ENCODE measurements around the gene LSS. TPM values are rescaled to one million over a fixed set of nuclear protein-coding genes. Genes with fewer than 3 reads are reported as not detected.
A peak's percentile ranks its signal among the peaks of the same experiment; 100 is the strongest.

LSS gene
- total RNA-seq, 2 donors from 2014 or later = 56.7 to 85.2 TPM

GRCh38 chr21:46254208-46254975 is 25.8 kb upstream of the LSS start:
- Histone ChIP-seq H3K36me3 (ENCODE audit: control insufficient read depth, insufficient read depth, low read length) (peaks cover 90% of the 10 kb centered on the region), H3K9me3 (ENCODE audit: control insufficient read depth, low read length) (no peaks in the 10 kb centered on the region), H3K4me1 (ENCODE audit: control insufficient read depth, insufficient read depth, low read length) (no peaks in the 10 kb centered on the region), H3K27ac (ENCODE audit: low read depth, low read length) (no peak overlapping the region), H3K4me3 (ENCODE audit: low read length) (no peak overlapping the region), H3K27me3 (ENCODE audit: control insufficient read depth, insufficient read depth, low read length, poor library complexity, severe bottlenecking) (no peaks in the 10 kb centered on the region), H3K9ac (ENCODE audit: extremely low read depth, low read length, poor library complexity, severe bottlenecking) (no peak overlapping the region)
- Mint-ChIP-seq H3K27ac (no peak overlapping the region), H3K27me3 (ENCODE audit: insufficient read depth) (no peaks in the 10 kb centered on the region), H3K4me1 (no peaks in the 10 kb centered on the region), H3K9me3 (no peaks in the 10 kb centered on the region), H3K4me3 (no peak overlapping the region), H3K36me3 (ENCODE audit: low read depth) (peaks cover 87% of the 10 kb centered on the region)
- TF ChIP-seq CTCF (conservative IDR thresholded peaks at IDR 0.05) = no peak
- DNase-seq = no peak
- 93 to 95% methylated on average over 10 to 12 of the region's 12 CpGs for WGBS, 2 experiments (ENCODE audit: insufficient coverage in 1 of 2, insufficient read length in 1 of 2)

- Mint-ChIP-seq H3K36me3 (ENCODE audit: low read depth) (peaks cover 88% of the 10 kb centered on the region), H3K9me3 (no peaks in the 10 kb centered on the region), H3K27ac (peak overlapping the region; percentile 65), H3K27me3 (ENCODE audit: insufficient read depth) (no peaks in the 10 kb centered on the region), H3K4me1 (no peaks in the 10 kb centered on the region), H3K4me3 (no peak overlapping the region)
- Histone ChIP-seq H3K9ac (ENCODE audit: extremely low read depth, low read length, poor library complexity, severe bottlenecking) (no peak overlapping the region), H3K4me1 (ENCODE audit: control insufficient read depth, insufficient read depth, low read length) (no peaks in the 10 kb centered on the region), H3K36me3 (ENCODE audit: control insufficient read depth, insufficient read depth, low read length) (peaks cover 92% of the 10 kb centered on the region), H3K9me3 (ENCODE audit: control insufficient read depth, low read length) (no peaks in the 10 kb centered on the region), H3K27ac (ENCODE audit: low read depth, low read length) (no peak overlapping the region), H3K4me3 (ENCODE audit: low read length) (no peak overlapping the region), H3K27me3 (ENCODE audit: control insufficient read depth, insufficient read depth, low read length, poor library complexity, severe bottlenecking) (no peaks in the 10 kb centered on the region)
- no peak for DNase-seq
- TF ChIP-seq CTCF (conservative IDR thresholded peaks at IDR 0.05) = no peak
- WGBS, 2 experiments (ENCODE audit: insufficient coverage in 1 of 2, insufficient read length in 1 of 2) = 89% methylated on average over 7 to 8 of the region's 8 CpGs
Measured at GRCh38 chr21:46253610-46254124, 25.1 kb upstream of the LSS start.

GRCh38 chr21:46252840-46253239 is 24.3 kb upstream of the LSS start:
- H3K4me1 Mint-ChIP-seq = no peaks in the 10 kb centered on the region
- Histone ChIP-seq H3K27me3 (ENCODE audit: control insufficient read depth, insufficient read depth, low read length, poor library complexity, severe bottlenecking) (no peaks in the 10 kb centered on the region), H3K9ac (ENCODE audit: extremely low read depth, low read length, poor library complexity, severe bottlenecking) (no peak overlapping the region), H3K27ac (ENCODE audit: low read depth, low read length) (no peak overlapping the region), H3K4me3 (ENCODE audit: low read length) (no peak overlapping the region), H3K4me1 (ENCODE audit: control insufficient read depth, insufficient read depth, low read length) (no peaks in the 10 kb centered on the region), H3K9me3 (ENCODE audit: control insufficient read depth, low read length) (no peaks in the 10 kb centered on the region), H3K36me3 (ENCODE audit: control insufficient read depth, insufficient read depth, low read length) (peaks cover 92% of the 10 kb centered on the region)
- no peaks in the 10 kb centered on the region for H3K27me3 Mint-ChIP-seq (ENCODE audit: insufficient read depth)
- DNase-seq = no peak
- H3K4me3 Mint-ChIP-seq = no peak overlapping the region
- no peaks in the 10 kb centered on the region for H3K9me3 Mint-ChIP-seq
- 92 to 94% methylated on average over 3 to 4 of the region's 4 CpGs for WGBS, 2 experiments (ENCODE audit: insufficient coverage in 1 of 2, insufficient read length in 1 of 2)
- H3K27ac Mint-ChIP-seq = no peak overlapping the region
- no peak for TF ChIP-seq CTCF (conservative IDR thresholded peaks at IDR 0.05)
- H3K36me3 Mint-ChIP-seq (ENCODE audit: low read depth) = peaks cover 87% of the 10 kb centered on the region

Measured in endodermal cell (in vitro differentiated cells).